Thyroid gland (tissue), 4 donors: Measurements from ENCODE around the gene MGME1. TPM values are rescaled to one million over a fixed set of nuclear protein-coding genes. Genes with fewer than 3 reads are reported as not detected.

ENCODE experiments used
- DNase-seq, 2 donors: peaks; one replicate each; pipeline ENCODE4 v3.0.0-alpha.2; 2019
- H3K27ac ChIP-seq, 3 donors: fragments of 200-600 bp; sonication (generic); 1 replicate in 2 of 3; 2 replicates in 1 of 3; pipeline ENCODE4 v1.5.1; 2016 to 2019; ENCODE audit warnings: mild to moderate bottlenecking in 1 of 3, moderate library complexity in 1 of 3
- H3K27me3 ChIP-seq: fragments of 200-600 bp; sonication (generic); one replicate; pipeline ENCODE4 v1.5.1; 2019
- H3K36me3 ChIP-seq, 2 donors: fragments of 200-600 bp; sonication (generic); one replicate each; pipeline ENCODE4 v1.5.1; 2016 to 2019
- H3K4me1 ChIP-seq, 2 donors: fragments of 200-600 bp; sonication (generic); one replicate each; pipeline ENCODE4 v1.5.1; 2017 to 2019
- H3K4me3 ChIP-seq, 3 donors: fragments of 200-600 bp; sonication (generic); replicated peaks in 1 of 3; 1 replicate in 2 of 3; 2 replicates in 1 of 3; pipeline ENCODE4 v1.5.1; 2016; ENCODE audit warnings: mild to moderate bottlenecking in 1 of 3
- H3K9me3 ChIP-seq: fragments of 200-600 bp; sonication (generic); one replicate; pipeline ENCODE4 v1.5.1; 2017
- CTCF ChIP-seq, 6 experiments: fragments of 200-600 bp in 3 of 6; fragments of 450-650 bp in 3 of 6; sonication (generic) in 3 of 6; IDR thresholded peaks; one replicate each; pipeline ENCODE4 v1.5.1; 2016 to 2019; ENCODE audit warnings: antibody characterized with exemption in 6 of 6, mild to moderate bottlenecking in 2 of 6, inconsistent platforms in 1 of 6, moderate library complexity in 1 of 6
- POLR2A ChIP-seq, 2 donors: fragments of 450-650 bp; IDR thresholded peaks; one replicate each; pipeline ENCODE4 v1.6.1; 2017; ENCODE audit warnings: antibody characterized with exemption in 2 of 2, mild to moderate bottlenecking in 2 of 2, moderate library complexity in 1 of 2
- WGBS, 2 donors: methylation state at CpG; one replicate each; pipeline ENCODE4 v1.1.5; 2017; 5-methylcytosine and 5-hydroxymethylcytosine counted together
- intact Hi-C: fragments of 100-400 bp; cut with DNase I; formaldehyde crosslinking; loops from one replicate; pipeline ENCODE4 v1.15.1; 2023
- total RNA-seq, 4 donors: library from RNA; depleted of rRNA; stranded (reverse); fragments of >200 nt; gene quantifications; one replicate each; pipeline ENCODE4 v1.2.3, GENCODE V29; 2016

Gene MGME1
- total RNA-seq, 4 donors from 2014 or later: 14.6 to 24.2 (median 16.8) TPM

GRCh38 chr20:17998446-17998845 lies 29.6 kb downstream of the MGME1 start:
- Histone ChIP-seq H3K36me3 (no peaks in the 10 kb centered on the region), H3K4me3 (no peak overlapping the region), H3K27ac (no peak overlapping the region), H3K27me3 (no peaks in the 10 kb centered on the region), H3K4me1 (peaks cover 5 to 13% of the 10 kb centered on the region in 2 donors), H3K9me3 (no peaks in the 10 kb centered on the region)
- intact Hi-C loops: loop anchor here (10.0 kb wide), 1 partner anchor 494 kb away; no protein-coding TSS in a partner anchor
- no peak for DNase-seq
- TF ChIP-seq POLR2A (IDR thresholded peaks at IDR 0.05) (no peak), CTCF (IDR thresholded peaks at IDR 0.05) (no peak)
- 93% methylated on average over 5 of the region's 5 CpGs for WGBS, 2 donors

GRCh38 chr20:17999566-17999965 lies 30.7 kb downstream of the MGME1 start:
- Histone ChIP-seq H3K27ac (no peak overlapping the region), H3K4me3 (no peak overlapping the region), H3K9me3 (no peaks in the 10 kb centered on the region), H3K4me1 (peaks cover 14 to 21% of the 10 kb centered on the region in 2 donors), H3K27me3 (no peaks in the 10 kb centered on the region), H3K36me3 (no peaks in the 10 kb centered on the region)
- DNase-seq: no peak
- 89 to 90% methylated on average over 4 of the region's 4 CpGs for WGBS, 2 donors
- TF ChIP-seq POLR2A (IDR thresholded peaks at IDR 0.05) (no peak), CTCF (IDR thresholded peaks at IDR 0.05) (no peak)
- intact Hi-C loops: loop anchor here (10.0 kb wide), 1 partner anchor 495 kb away; no protein-coding TSS in a partner anchor

GRCh38 chr20:18001131-18001921 lies 32.5 kb downstream of the MGME1 start:
- Histone ChIP-seq H3K9me3 (no peaks in the 10 kb centered on the region), H3K4me1 (peaks cover 24 to 33% of the 10 kb centered on the region in 2 donors), H3K27me3 (no peaks in the 10 kb centered on the region), H3K36me3 (no peaks in the 10 kb centered on the region), H3K4me3 (no peak overlapping the region), H3K27ac (peak overlapping the region in 1 of 3 donors; percentile 14)
- WGBS, 2 donors: 67 to 68% methylated on average over 8 to 10 of the region's 10 CpGs
- TF ChIP-seq CTCF (IDR thresholded peaks at IDR 0.05) (no peak), POLR2A (IDR thresholded peaks at IDR 0.05) (no peak)
- intact Hi-C loops: no loop called here
- peak; percentile 57 to 64 for DNase-seq

GRCh38 chr20:18003897-18004296 lies 35.1 kb downstream of the MGME1 start:
- peak overlapping the region in 2 of 3 donors; percentile 84 to 87 for H3K27ac ChIP-seq
- no peaks in the 10 kb centered on the region for H3K36me3 ChIP-seq
- peaks cover 37 to 55% of the 10 kb centered on the region in 2 donors for H3K4me1 ChIP-seq
- no peak overlapping the region for H3K4me3 ChIP-seq
- H3K27me3 ChIP-seq: no peaks in the 10 kb centered on the region
- no peak for DNase-seq
- WGBS, 2 donors: 70 to 73% methylated on average over 5 of the region's 5 CpGs
- TF ChIP-seq POLR2A (IDR thresholded peaks at IDR 0.05) (no peak), CTCF (IDR thresholded peaks at IDR 0.05) (no peak)
- intact Hi-C loops: no loop called here
- no peaks in the 10 kb centered on the region for H3K9me3 ChIP-seq

GRCh38 chr20:18004384-18005031 lies 35.7 kb downstream of the MGME1 start:
- WGBS, 2 donors: 65 to 66% methylated on average over 8 of the region's 8 CpGs
- Histone ChIP-seq H3K27me3 (no peaks in the 10 kb centered on the region), H3K9me3 (no peaks in the 10 kb centered on the region), H3K27ac (peak overlapping the region; percentile 55 to 87 (median 84)), H3K36me3 (no peaks in the 10 kb centered on the region), H3K4me3 (no peak overlapping the region), H3K4me1 (peaks cover 41 to 60% of the 10 kb centered on the region in 2 donors)
- peak; percentile 29 to 43 for DNase-seq
- TF ChIP-seq CTCF (IDR thresholded peaks at IDR 0.05) (no peak), POLR2A (IDR thresholded peaks at IDR 0.05) (no peak)
- intact Hi-C loops: no loop called here
